Cerebellar nuclear complex (tissue), 1 donor: ENCODE data around the gene MTA2.

Source experiments
- DNase-seq, 2 experiments: peaks; one replicate each; lab custom pipeline; 2025; lab: John Stamatoyannopoulos, UW

The MTA2 gene

GRCh38 chr11:62612366-62613290 lies 11.0 kb upstream of the MTA2 start, which contains the start of the genes EML3 and ROM1:
Gene EML3, minus strand, starts transcription at chr11:62612775. Its CDS starts 318 bp downstream, at chr11:62612457.
Gene ROM1, plus strand, starts transcription at chr11:62613257. Its CDS starts 25 bp downstream, at chr11:62613282.
- peak in 1 of 2 experiments; percentile 15 for DNase-seq

GRCh38 chr11:62611705-62612365 lies 10.2 kb upstream of the MTA2 start:
- no peak for DNase-seq

DNA sequence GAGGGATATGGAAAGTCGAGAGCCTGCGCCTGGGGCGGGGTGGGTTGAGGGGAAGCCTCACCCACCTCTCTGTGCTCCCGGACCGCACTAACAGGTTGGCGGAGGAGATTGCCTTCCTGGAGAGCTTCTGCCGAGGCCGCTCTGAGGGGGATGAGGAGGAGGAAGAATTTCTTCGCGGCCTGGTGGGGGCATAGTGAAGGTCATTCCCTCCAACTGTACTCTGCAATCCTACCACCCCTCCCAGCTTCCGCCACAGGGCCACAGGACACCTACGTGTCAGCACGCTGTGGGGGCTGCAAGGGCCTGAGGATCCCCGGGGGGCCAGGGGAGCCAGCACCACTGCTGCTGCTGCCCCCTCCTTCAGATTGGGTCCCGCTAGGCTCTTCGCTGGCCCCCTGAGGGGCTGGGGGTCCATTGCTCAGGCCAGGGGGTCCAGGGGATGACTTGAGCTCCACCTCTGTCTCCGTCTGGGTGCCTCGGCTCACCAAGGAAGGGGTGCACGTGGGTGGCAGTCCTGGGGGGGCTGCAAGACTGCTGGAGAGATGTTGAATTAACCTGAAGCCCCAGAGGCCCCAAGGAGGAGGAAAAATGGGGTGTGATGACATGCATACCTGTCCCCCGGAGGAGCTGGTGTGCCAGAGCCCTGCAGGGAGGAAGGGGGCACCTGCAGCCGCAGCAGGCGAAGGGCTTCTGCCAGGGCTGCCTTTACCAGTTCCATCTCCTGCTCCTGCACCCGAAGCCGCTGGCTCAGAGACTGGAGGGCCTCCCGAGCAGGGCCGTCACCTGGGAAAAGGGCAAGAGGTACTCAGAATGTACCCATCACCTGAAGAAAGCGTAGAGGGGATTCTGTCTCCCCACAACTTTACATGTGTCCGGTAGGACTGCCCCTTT lies 9.4 kb upstream of the MTA2 start:
- no peak for DNase-seq

- no peak for DNase-seq
Observed at GRCh38 chr11:62610403-62610802, 8.7 kb upstream of the MTA2 start.

GRCh38 chr11:62608776-62609175 lies 7.1 kb upstream of the MTA2 start:
- no peak for DNase-seq

- no peak for DNase-seq
Observed at GRCh38 chr11:62607714-62608113, 6.0 kb upstream of the MTA2 start.

DNA sequence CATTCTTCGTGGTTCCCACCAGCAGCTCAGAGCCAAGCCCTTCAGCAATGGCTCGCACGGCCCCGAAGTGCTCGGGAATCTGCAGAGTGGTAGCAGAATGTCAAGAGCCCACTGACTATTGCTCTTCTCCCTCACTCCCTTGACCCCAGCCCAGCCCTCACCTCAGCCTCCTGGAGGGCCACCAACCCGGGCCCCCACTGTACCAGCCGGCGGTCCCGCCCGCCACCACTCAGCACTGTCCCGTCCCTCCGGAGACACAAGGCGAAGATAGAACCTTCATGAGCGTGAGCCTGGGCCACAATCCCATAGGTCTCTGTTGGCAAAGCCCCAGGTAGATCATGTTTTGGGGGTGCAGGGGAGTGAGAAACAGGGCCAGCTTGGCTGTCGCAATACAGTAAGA lies 4.2 kb upstream of the MTA2 start:
- no peak for DNase-seq

GRCh38 chr11:62605467-62605866 lies 3.8 kb upstream of the MTA2 start:
- no peak for DNase-seq

- DNase-seq, result no peak
Observed at GRCh38 chr11:62604460-62605120, 2.9 kb upstream of the MTA2 start.

- no peak for DNase-seq
Observed at GRCh38 chr11:62603776-62604299, 2.2 kb upstream of the MTA2 start.

GRCh38 chr11:62603072-62603408 lies 1.4 kb upstream of the MTA2 start:
- no peak for DNase-seq

DNA sequence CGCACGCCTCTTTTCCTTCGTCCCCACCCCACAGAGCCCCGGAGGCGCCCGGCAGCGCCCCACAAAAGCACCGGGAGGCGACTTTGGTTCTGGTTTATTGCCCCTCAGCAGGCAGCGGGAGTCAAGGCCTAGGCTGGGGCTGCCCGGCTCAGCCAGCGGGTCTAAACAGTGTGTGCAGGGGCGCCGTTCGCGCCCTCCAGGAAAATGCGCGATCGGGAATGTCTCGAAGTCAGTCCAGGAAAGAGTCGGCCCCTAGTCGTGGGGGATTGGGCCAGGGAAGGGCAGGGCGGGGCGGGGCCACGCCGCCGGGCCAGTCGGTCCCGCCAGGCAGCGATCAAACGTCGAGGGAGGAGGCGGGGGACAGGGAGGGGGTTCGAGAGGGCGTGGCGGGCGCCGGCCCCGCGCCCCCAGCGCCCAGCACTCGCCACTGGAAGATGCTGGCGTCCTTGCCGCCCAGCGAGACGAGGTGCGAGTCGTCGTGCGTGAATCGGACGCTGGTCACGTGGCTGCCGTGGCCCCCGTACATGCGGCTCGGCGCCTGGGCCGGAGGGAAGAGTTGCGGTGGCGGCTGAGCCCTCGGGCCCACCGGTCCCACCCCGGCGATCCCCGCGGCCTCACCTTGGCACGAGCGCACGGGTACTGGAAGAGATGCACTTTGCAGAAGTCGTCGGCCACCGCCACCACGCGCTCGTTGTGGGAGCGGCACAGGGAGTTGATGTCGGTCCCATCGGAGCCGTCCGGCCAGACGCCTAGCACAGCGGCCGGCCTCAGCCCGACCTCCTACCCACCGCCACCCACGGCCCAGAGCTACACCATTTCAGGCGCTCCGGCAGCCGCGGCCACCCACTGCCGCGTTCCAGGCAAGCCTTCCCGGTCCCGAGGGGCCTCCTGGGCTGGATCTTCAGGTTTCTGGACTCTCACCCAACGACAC lies 741 bp upstream of the MTA2 start:
- peak in 1 of 2 experiments; percentile 2 for DNase-seq

- no peak for DNase-seq
Observed at GRCh38 chr11:62601122-62601371, 618 bp downstream of the MTA2 start.

GRCh38 chr11:62600367-62601121 lies 1.1 kb downstream of the MTA2 start:
- no peak for DNase-seq

DNA sequence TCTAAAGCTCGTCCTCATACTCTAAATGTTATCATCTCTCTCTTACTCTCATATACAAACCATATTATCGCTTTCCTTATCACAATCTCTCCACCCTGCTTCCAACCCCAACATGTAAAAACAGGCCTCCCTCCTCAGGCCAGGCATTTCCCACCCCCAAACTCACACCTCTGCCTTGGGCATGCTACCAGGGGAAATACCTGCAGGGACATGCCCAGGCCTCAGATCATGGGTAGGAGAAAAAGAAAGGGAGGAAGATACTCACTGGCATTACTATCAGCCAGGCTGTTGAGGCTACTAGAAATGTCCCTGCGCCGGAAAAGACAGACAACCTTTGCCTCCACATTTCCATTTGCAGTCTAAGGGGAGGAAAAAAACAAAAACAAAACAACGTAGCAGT lies 1.8 kb downstream of the MTA2 start:
- DNase-seq, result no peak

GRCh38 chr11:62599069-62599696 lies 2.5 kb downstream of the MTA2 start:
- peak in 1 of 2 experiments; percentile 16 for DNase-seq

DNA sequence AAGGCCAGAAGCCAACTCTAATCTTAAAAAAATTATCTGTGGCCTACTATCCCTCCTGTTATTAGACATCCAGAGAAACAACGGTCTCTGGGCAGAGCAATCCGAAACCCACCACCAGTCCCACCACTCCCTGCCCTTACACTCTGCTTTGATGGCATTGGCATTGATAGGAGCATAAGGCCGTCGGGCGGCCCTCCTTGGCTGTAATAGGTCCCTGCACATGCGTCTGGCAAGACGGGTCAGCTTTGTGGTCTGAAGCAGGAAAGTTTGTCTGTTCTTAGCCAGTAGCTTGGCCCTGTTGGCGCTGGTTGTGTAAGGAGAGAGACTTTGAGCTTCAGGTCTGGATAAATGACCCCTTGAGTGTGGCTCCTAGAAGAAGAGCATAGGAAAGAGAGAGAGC lies 6.5 kb downstream of the MTA2 start:
- DNase-seq, result no peak

- DNase-seq, result no peak
Observed at GRCh38 chr11:62593434-62594044, 8.1 kb downstream of the MTA2 start.

GRCh38 chr11:62592989-62593421 lies 8.7 kb downstream of the MTA2 start:
- no peak for DNase-seq
